ENCODE results near the gene HDGFL2.
"Not testable (repeated sequence)": the region's sequence is repeated elsewhere in the genome, so short reads cannot be mapped to it uniquely, and the experiment has no call there.

HDGFL2 gene

DNA sequence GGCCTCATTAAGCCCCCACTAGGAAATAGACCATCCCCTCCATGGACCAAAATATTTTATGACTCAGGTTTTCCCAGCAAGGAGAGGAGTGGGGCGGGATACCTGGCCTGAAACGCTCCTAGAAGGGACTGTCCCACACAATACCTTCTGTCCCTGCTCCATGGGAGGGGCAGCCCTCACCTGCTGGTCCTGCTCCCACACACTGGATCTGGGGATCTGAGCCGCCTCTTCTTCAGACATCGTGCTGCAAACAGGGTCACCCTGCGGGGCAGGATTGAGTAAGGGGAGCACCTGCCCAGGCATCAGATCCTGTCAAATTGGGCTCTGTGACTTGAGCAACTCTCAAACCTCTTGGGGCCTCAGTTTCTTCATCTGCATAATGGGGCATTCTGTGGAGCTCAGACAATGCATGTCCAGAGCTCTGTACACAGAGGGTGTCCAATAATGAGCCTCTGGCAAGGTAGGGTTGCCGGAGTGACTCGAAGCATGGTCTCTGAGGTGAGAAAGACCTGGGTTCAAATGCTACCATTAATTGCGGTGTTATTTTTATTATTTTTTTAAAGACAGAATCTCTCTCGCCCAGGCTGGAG is 61.8 kb downstream of the HDGFL2 start:
- Histone ChIP-seq H3K27me3 (ENCODE audit: control insufficient read depth in 1 of 2, insufficient read depth in 2 of 2, low read length in 2 of 2) (peaks cover 0 to 7% of the 10 kb centered on the region in 2 donors), H3K36me3 (ENCODE audit: control insufficient read depth in 1 of 2, insufficient read depth in 2 of 2, low read length in 2 of 2) (no peaks in the 10 kb centered on the region), H3K9ac (ENCODE audit: low read depth in 1 of 2, low read length in 2 of 2) (no peak overlapping the region), H3K9me3 (ENCODE audit: control insufficient read depth in 1 of 2, low read length in 2 of 2) (no peaks in the 10 kb centered on the region), H3K4me1 (ENCODE audit: control insufficient read depth in 1 of 2, insufficient read depth in 2 of 2, low read length in 2 of 2) (peaks cover 13 to 14% of the 10 kb centered on the region in 2 donors), H3K4me3 (ENCODE audit: low read depth in 1 of 2, low read length in 2 of 2) (no peak overlapping the region), H3K27ac (ENCODE audit: low read depth, low read length) (no peak overlapping the region)

DNA sequence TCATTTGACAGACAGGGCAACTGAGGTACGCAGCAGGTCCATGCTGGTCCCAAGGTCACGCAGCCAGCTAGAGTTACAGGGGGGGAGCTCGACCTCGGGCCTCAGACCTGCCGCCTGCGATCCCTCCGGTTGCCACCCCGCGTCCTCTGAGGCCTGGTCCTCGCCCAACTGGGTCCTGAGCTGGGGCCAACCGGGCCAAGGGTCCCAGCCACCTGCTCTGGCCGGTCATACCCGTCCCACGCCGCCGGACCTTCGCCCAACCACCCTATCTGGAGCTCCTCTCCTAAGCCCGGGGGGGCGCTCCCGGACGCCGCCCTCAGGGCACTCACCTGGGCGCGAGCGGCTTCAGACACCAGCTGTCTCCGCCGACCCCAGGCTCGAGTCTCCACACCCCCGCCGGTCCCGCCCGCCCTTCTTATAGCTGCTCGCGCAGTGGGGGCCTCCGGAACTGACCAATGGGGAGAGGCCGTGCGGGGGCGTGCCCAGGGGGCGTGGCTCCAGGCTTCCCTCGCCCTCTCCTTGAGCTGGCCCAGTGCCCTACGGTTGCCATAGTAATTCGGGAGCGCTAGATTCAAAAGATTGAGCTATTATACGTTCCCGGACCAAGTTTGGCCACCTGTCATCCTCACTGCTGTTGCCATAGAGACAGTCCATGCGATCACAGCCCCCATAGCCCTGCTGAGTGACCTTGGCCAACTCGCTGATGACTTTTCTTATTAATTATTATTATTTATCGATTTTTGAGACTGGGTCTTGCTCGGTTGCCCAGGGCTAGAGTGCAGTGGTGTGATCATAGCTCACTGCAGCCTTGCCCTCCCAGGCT is 63.0 kb downstream of the HDGFL2 start, which contains the start of gene PLIN5:
PLIN5 (minus strand) TSS at position 389 of the 823 bp plus-strand sequence. CDS start 1,150 bp downstream, outside the sequence.
- H3K9ac ChIP-seq (ENCODE audit: low read depth in 1 of 2, low read length in 2 of 2), result no peak within 1 kb of the TSS
- H3K9me3 ChIP-seq (ENCODE audit: control insufficient read depth in 1 of 2, low read length in 2 of 2), result no peaks in the 10 kb centered on the region
- H3K4me1 ChIP-seq (ENCODE audit: control insufficient read depth in 1 of 2, insufficient read depth in 2 of 2, low read length in 2 of 2), result peaks cover 13 to 22% of the 10 kb centered on the region in 2 donors
- H3K27me3 ChIP-seq (ENCODE audit: control insufficient read depth in 1 of 2, insufficient read depth in 2 of 2, low read length in 2 of 2), result peaks cover 0 to 7% of the 10 kb centered on the region in 2 donors
- peak within 1 kb of the TSS; percentile 5 to 54 for H3K4me3 ChIP-seq (ENCODE audit: low read depth in 1 of 2, low read length in 2 of 2)
- no peaks in the 10 kb centered on the region for H3K36me3 ChIP-seq (ENCODE audit: control insufficient read depth in 1 of 2, insufficient read depth in 2 of 2, low read length in 2 of 2)
- no peak within 1 kb of the TSS for H3K27ac ChIP-seq (ENCODE audit: low read depth, low read length)

DNA sequence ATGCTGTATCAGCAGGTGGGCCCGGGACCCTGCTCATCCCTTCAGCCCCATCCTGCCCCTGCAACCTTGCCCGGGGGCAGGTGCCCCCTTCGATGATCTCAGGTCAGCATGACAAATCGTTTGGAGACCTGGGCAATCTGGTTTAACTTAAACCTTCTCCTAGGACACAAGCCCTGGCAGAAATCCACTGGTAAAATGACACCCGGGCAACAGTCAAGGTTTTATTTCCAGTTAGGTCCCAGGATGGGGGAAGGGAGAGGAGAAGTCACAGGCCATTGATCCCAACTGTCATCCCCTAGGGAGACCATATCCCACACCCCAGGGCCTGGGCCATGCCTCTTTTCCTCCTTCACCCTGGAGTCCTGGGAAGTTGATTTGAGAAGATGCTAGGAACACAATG is 64.7 kb downstream of the HDGFL2 start:
- Histone ChIP-seq H3K4me3 (ENCODE audit: low read depth in 1 of 2, low read length in 2 of 2) (no peak overlapping the region), H3K4me1 (ENCODE audit: control insufficient read depth in 1 of 2, insufficient read depth in 2 of 2, low read length in 2 of 2) (peaks cover 13 to 28% of the 10 kb centered on the region in 2 donors), H3K27ac (ENCODE audit: low read depth, low read length) (no peak overlapping the region), H3K9ac (ENCODE audit: low read depth in 1 of 2, low read length in 2 of 2) (no peak overlapping the region), H3K27me3 (ENCODE audit: control insufficient read depth in 1 of 2, insufficient read depth in 2 of 2, low read length in 2 of 2) (peaks cover 0 to 5% of the 10 kb centered on the region in 2 donors), H3K36me3 (ENCODE audit: control insufficient read depth in 1 of 2, insufficient read depth in 2 of 2, low read length in 2 of 2) (no peaks in the 10 kb centered on the region), H3K9me3 (ENCODE audit: control insufficient read depth in 1 of 2, low read length in 2 of 2) (no peaks in the 10 kb centered on the region)

DNA sequence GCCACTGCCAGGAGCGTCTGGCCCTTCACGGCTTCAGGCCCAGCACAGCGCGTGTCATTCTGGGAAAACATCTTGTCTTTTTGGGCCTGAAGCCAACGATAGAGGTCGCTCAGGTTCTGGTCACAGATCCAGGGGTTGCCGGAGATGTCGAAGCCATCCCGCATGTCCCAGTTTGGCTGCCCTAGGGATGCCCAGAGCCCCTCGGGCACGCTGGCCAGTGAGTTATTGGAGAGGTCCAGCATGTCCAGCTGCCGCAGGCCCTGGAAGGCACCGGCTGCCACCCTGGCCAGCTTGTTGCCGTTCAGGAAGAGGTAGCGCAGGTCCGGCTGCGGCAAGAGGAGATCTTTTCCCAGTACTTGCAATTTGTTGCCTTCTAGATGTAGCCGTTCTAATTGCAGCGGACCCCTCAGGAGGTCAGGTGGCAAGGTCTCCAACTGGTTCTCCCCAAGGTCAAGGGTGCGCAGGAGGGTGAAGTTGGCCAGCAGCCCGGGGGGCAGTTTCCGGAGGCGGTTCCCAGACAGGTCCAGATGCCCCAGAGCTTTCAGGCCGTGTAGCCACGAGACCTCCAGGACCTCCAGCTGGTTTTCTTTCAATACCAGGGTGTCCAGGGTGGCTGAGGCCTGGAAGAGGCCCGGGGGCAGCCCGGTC is 66.0 kb downstream of the HDGFL2 start:
- no peaks in the 10 kb centered on the region for H3K36me3 ChIP-seq (ENCODE audit: control insufficient read depth in 1 of 2, insufficient read depth in 2 of 2, low read length in 2 of 2)
- H3K9me3 ChIP-seq (ENCODE audit: control insufficient read depth in 1 of 2, low read length in 2 of 2), result no peaks in the 10 kb centered on the region
- H3K9ac ChIP-seq (ENCODE audit: low read depth in 1 of 2, low read length in 2 of 2), result no peak overlapping the region
- peaks cover 13 to 28% of the 10 kb centered on the region in 2 donors for H3K4me1 ChIP-seq (ENCODE audit: control insufficient read depth in 1 of 2, insufficient read depth in 2 of 2, low read length in 2 of 2)
- no peak overlapping the region for H3K27ac ChIP-seq (ENCODE audit: low read depth, low read length)
- H3K27me3 ChIP-seq (ENCODE audit: control insufficient read depth in 1 of 2, insufficient read depth in 2 of 2, low read length in 2 of 2), result peaks cover 0 to 4% of the 10 kb centered on the region in 2 donors
- H3K4me3 ChIP-seq (ENCODE audit: low read depth in 1 of 2, low read length in 2 of 2), result no peak overlapping the region

DNA sequence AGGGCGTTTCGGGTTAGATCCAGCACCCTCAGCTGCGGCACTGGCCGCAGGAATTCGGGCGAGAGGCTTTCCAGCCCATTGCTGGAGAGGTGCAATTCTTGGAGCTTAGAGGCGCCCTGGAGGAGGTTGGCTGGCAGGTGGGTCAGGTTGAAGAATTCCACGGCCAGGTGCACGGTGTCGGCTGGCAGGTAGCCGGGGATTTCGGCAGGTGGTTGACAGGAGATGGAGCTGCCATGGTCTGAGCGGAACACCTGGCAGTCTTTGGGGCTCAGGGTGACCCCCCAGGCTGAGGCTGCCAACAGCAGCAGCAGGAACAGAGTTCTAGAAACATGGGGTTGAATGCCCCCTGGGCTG is 66.5 kb downstream of the HDGFL2 start:
- Histone ChIP-seq H3K36me3 (ENCODE audit: control insufficient read depth in 1 of 2, insufficient read depth in 2 of 2, low read length in 2 of 2) (no peaks in the 10 kb centered on the region), H3K4me1 (ENCODE audit: control insufficient read depth in 1 of 2, insufficient read depth in 2 of 2, low read length in 2 of 2) (peaks cover 13 to 28% of the 10 kb centered on the region in 2 donors), H3K4me3 (ENCODE audit: low read depth in 1 of 2, low read length in 2 of 2) (no peak overlapping the region), H3K9ac (ENCODE audit: low read depth in 1 of 2, low read length in 2 of 2) (no peak overlapping the region), H3K9me3 (ENCODE audit: control insufficient read depth in 1 of 2, low read length in 2 of 2) (no peaks in the 10 kb centered on the region), H3K27ac (ENCODE audit: low read depth, low read length) (no peak overlapping the region), H3K27me3 (ENCODE audit: control insufficient read depth in 1 of 2, insufficient read depth in 2 of 2, low read length in 2 of 2) (peaks cover 0 to 4% of the 10 kb centered on the region in 2 donors)

DNA sequence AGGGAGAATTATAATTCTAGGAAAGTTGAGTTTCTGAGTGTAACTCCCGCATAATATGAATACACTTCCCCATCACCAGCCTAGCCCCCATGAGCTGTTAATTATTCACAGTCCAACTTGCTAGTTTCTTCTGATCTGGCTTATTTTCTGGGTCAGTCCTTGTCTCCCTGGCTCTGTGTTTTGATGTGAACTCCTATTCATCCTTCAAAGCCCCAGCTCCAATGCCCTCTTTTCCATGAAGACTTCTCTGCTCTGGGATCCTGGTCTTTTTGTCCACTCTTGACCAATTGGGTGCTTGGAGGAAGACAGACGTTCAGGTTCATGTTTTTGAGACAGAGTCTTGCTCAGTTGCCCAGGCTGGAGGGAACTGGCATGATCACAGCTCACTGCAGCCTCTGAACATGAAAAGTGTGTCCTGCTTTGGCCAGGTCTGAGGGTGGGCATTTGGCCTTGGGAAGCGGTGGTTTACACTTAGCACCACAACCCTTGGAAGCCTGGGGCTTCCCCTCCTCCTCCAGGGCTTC is 67.1 kb downstream of the HDGFL2 start:
- Histone ChIP-seq H3K36me3 (ENCODE audit: control insufficient read depth in 1 of 2, insufficient read depth in 2 of 2, low read length in 2 of 2) (no peaks in the 10 kb centered on the region), H3K9me3 (ENCODE audit: control insufficient read depth in 1 of 2, low read length in 2 of 2) (no peaks in the 10 kb centered on the region), H3K27ac (ENCODE audit: low read depth, low read length) (no peak overlapping the region), H3K4me3 (ENCODE audit: low read depth in 1 of 2, low read length in 2 of 2) (peak overlapping the region; percentile 38 to 57), H3K4me1 (ENCODE audit: control insufficient read depth in 1 of 2, insufficient read depth in 2 of 2, low read length in 2 of 2) (peaks cover 13 to 28% of the 10 kb centered on the region in 2 donors), H3K9ac (ENCODE audit: low read depth in 1 of 2, low read length in 2 of 2) (no peak overlapping the region), H3K27me3 (ENCODE audit: control insufficient read depth in 1 of 2, insufficient read depth in 2 of 2, low read length in 2 of 2) (no peaks in the 10 kb centered on the region)

DNA sequence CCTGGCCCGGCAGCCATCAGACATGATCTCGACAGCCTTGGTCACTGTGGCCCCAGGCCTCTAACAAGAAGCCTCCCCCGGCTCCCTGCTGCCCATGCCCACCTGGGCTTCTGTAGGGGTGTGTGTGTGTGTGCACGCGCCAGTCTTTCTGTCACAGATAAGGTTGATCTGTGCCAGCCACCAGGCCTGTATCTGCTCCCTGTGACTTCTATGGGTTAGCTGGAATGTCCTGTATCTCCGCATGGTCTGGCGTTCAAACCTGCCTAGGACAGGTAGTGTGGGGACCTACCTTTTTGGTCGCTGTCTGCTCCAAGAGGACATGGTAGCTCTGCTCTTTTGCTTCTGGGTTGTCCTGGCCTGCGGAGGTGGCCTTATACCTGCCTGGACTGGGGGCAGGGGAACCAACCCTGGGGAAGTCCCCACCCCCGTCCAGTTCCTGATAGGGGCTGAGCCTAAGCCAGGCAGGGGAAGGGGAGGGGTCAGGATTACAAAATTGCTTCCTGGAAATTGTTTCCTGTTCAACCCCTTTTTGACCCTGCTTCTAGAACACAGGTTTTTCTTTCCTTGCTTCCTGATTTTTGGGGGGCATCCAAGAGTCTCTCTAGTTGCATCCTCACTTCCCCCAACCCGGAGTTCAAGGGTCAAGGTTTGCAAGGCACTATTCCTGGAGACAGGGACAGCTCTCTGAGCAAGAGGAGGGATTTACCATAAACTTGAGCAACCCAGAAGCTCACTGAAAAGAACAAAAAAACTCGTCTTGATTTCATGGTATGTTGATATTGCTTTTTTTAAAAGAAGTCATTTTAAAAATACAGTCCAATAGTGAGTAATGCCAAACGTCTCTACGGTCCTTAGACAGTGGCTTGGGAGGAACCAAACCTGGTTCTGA is 67.8 kb downstream of the HDGFL2 start, which contains the start of gene LRG1:
LRG1 (minus strand) TSS at position 344 of the 889 bp plus-strand sequence; CDS start at position 321, 23 bp downstream.
- H3K9me3 ChIP-seq (ENCODE audit: control insufficient read depth in 1 of 2, low read length in 2 of 2), result no peaks in the 10 kb centered on the region
- peak within 1 kb of the TSS; percentile 26 for H3K27ac ChIP-seq (ENCODE audit: low read depth, low read length)
- peak within 1 kb of the TSS; percentile 38 to 57 for H3K4me3 ChIP-seq (ENCODE audit: low read depth in 1 of 2, low read length in 2 of 2)
- H3K27me3 ChIP-seq (ENCODE audit: control insufficient read depth in 1 of 2, insufficient read depth in 2 of 2, low read length in 2 of 2), result no peaks in the 10 kb centered on the region
- H3K36me3 ChIP-seq (ENCODE audit: control insufficient read depth in 1 of 2, insufficient read depth in 2 of 2, low read length in 2 of 2), result no peaks in the 10 kb centered on the region
- H3K4me1 ChIP-seq (ENCODE audit: control insufficient read depth in 1 of 2, insufficient read depth in 2 of 2, low read length in 2 of 2), result peaks cover 13 to 28% of the 10 kb centered on the region in 2 donors
- peak within 1 kb of the TSS; percentile 52 to 54 for H3K9ac ChIP-seq (ENCODE audit: low read depth in 1 of 2, low read length in 2 of 2)

DNA sequence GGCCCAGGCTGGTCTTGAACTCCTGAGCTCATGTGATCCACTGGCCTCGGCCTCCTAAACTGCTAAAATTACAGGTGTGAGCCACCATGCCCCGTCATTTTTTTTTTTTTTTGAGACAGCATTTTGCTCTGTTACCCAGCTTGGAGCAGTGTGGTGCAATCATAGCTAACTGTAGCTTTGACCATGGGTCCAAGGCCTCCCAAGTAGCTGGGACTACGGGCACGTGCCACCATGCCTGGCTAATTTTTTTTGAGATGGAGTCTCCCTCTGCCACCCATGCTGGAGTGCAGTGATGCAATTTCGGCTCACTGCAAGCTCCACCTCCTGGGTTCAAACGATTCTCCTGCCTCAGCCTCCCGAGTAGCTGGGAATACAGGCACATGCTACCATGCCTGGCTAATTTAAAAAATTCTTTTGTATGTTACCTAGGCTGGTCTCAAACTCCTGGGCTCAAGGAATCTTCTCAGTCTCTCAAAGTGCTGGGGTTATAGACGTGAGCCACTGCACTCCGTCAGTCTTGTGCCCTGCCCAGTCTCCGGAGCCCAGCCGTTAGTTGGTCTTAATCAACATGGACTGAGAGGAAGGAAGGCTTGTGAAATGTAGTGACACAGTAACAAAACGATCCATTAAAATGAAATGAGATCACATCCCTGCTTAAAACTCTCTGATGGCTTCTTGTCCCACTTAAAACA is 69.2 kb downstream of the HDGFL2 start:
- H3K9me3 ChIP-seq (ENCODE audit: control insufficient read depth in 1 of 2, low read length in 2 of 2), result no peaks in the 10 kb centered on the region
- H3K4me3 ChIP-seq (ENCODE audit: low read depth in 1 of 2, low read length in 2 of 2), result no peak overlapping the region
- no peaks in the 10 kb centered on the region for H3K27me3 ChIP-seq (ENCODE audit: control insufficient read depth in 1 of 2, insufficient read depth in 2 of 2, low read length in 2 of 2)
- peaks cover 4 to 23% of the 10 kb centered on the region in 2 donors for H3K4me1 ChIP-seq (ENCODE audit: control insufficient read depth in 1 of 2, insufficient read depth in 2 of 2, low read length in 2 of 2)
- no peak overlapping the region for H3K27ac ChIP-seq (ENCODE audit: low read depth, low read length)
- H3K9ac ChIP-seq (ENCODE audit: low read depth in 1 of 2, low read length in 2 of 2), result no peak overlapping the region
- H3K36me3 ChIP-seq (ENCODE audit: control insufficient read depth in 1 of 2, insufficient read depth in 2 of 2, low read length in 2 of 2), result no peaks in the 10 kb centered on the region

DNA sequence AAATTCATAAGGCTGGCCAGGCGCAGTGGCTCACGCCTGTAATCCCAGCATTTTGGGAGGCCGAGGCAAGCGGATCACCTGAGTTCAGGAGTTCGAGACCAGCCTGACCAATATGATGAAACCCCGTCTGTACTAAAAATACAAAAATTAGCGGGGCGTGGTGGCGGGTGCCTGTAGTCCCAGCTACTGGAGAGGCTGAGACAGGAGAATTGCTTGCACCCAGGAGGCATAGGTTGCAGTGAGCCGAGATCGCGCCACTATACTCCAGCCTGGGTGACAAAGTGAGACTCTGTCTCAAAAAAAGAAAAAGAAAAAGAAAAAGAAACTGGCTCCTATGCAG is 69.7 kb downstream of the HDGFL2 start:
- H3K9ac ChIP-seq (ENCODE audit: low read depth in 1 of 2, low read length in 2 of 2); H3K27ac ChIP-seq (ENCODE audit: low read depth, low read length): not testable (repeated sequence)

More for the DNA sequence above, 69.7 kb downstream of the HDGFL2 start:
- H3K36me3 ChIP-seq (ENCODE audit: control insufficient read depth in 1 of 2, insufficient read depth in 2 of 2, low read length in 2 of 2); H3K27me3 ChIP-seq (ENCODE audit: control insufficient read depth in 1 of 2, insufficient read depth in 2 of 2, low read length in 2 of 2); H3K9me3 ChIP-seq (ENCODE audit: control insufficient read depth in 1 of 2, low read length in 2 of 2); H3K4me3 ChIP-seq (ENCODE audit: low read depth in 1 of 2, low read length in 2 of 2): not testable (repeated sequence)
- peaks cover 4 to 20% of the 10 kb centered on the region in 2 donors for H3K4me1 ChIP-seq (ENCODE audit: control insufficient read depth in 1 of 2, insufficient read depth in 2 of 2, low read length in 2 of 2)

Data from duodenal mucosa (tissue), 2 donors.